Right lobe of liver (tissue), 4 donors: Measurements from ENCODE around the gene ARHGEF37.

Experiments
- CTCF ChIP-seq, 4 donors: fragments of 200-600 bp in 3 of 4; fragments of 450-650 bp in 1 of 4; IDR thresholded peaks; one replicate each; pipeline versions ENCODE4 v1.5.1 to v1.8.0; 2016 to 2022; ENCODE audit warnings: antibody characterized with exemption in 4 of 4, mild to moderate bottlenecking in 2 of 4
- POLR2A ChIP-seq: fragments of 450-650 bp; IDR thresholded peaks from one replicate; pipeline ENCODE4 v1.6.1; 2017; ENCODE audit warnings: antibody characterized with exemption, mild to moderate bottlenecking
- donor health status: DM: no; HTN: no; CAD: no.
- donor health status: DM: no; HTN: no; CAD: no.
- donor health status: DM: no; HTN: yes; CAD: no.

GRCh38 chr5:149611326-149611725 lies 30.0 kb downstream of the ARHGEF37 start:
- TF ChIP-seq CTCF (IDR thresholded peaks at IDR 0.05) (no peak), POLR2A (no peak)
